GM18873 (cell line): ENCODE results near the gene MMP15.

Source experiments
- ATAC-seq: cut with Tn5 transposase; IDR thresholded peaks from one replicate; pipeline ENCODE4 v1.9.1; 2021; ENCODE audit warnings: mild to moderate bottlenecking, moderate library complexity, moderate number of reproducible peaks; ENCODE audit not compliant: unreplicated experiment, low FRiP score

Gene MMP15

DNA sequence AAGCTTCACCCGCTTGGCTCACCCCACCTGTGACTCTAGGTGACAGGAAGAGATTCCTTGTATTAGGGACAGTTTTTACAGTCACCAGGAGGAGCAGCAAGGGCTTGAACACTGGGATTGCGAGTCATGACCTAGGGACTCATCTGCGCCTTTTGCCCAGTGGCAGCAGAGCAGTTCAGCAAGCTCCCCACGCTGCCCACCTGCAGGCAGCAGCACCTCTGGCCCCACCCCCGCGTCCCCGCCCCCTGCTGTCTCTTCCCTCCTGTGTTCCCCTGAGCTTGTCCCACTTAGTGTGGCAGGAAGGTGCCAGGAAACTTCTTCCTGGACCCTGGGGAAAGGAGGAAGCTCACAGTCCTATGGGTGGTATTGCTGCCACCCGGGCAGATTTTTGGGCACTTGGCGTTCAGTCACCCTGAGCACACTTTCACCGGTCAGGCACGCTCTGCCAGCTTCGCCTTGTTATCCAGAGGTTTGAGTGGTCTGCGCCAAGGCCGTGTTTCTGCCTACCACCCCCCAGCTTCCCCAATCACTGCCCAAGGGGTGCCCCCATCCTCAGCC is 8.7 kb downstream of the MMP15 start:
- no peak for ATAC-seq

DNA sequence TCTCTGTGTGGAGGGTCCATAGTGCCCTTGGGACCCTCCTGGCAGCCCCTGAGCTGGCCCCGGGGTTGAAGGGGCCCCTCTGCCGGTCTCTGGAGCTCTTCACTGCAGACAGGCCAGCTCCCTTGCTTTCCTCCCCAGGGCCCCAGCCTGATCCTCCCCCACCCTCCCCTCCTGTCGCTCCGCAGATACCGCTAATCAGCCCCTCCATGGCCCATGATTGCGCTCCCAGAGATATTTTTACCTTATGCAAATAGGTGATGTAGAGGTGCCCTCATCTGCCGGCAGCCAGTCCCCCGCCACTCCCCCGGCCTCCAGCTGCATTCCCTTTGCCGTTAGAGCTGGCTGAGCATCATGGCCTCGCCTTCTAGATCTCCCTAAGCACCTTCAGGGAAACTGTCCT is 9.2 kb downstream of the MMP15 start:
- ATAC-seq: no peak

DNA sequence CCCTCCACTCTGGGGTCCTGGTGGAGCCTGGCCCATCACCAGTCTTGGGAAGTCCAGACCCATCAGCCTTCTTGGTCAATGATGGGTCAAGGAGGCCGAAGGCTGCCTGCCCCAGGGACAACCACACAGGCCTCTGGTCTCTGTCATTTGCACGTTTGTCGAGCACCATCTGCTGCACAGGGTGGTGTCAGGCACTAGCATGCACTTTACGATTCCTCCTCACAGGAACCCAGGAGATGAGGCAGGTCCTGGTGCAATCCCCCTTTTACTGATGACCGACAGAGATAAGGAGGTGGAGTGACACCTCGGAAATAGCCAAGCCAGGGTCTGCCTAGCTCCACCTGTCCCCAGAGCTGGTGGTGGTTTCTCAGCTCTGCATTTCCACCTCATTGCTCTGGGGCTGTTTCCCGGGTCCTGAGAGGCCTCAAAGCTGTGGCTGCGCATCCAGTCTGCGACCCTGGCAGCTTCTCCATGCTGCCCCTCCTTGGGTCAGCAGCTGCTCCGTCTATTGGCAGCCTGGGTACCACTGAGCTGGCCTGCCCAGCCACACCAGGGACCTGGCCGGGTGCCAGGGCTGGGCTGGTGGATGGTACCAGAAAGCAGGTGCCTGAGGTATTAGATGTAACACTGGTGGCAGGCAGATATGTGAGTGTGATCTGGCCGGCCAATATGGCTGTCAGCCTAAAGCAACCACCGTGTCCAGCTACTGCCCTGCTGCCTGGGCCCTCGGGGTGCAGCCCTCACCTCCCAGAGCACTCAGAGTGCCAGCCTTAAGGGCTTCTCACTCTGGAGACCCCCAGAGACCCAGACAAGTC is 10.0 kb downstream of the MMP15 start:
- no peak for ATAC-seq

DNA sequence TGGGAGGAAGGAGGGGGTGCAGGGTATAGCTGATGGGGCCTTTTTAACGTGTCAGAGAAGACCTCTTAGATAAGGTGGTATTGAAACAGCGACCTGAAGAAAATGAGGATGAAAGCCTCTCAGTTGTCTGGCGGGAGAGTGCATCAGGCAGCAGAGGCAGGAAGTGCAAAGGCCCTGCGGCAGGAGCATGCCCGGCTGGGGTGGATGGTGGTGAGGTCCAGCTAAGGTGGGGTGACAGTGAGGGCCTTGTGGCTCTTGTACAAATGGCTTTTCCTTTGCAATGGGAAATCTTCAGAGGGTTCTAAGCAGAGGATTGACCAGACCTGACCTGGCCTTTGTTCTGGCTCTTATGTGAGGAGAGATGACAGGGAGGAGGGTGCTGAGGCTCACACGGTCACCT is 11.4 kb downstream of the MMP15 start:
- ATAC-seq: no peak

DNA sequence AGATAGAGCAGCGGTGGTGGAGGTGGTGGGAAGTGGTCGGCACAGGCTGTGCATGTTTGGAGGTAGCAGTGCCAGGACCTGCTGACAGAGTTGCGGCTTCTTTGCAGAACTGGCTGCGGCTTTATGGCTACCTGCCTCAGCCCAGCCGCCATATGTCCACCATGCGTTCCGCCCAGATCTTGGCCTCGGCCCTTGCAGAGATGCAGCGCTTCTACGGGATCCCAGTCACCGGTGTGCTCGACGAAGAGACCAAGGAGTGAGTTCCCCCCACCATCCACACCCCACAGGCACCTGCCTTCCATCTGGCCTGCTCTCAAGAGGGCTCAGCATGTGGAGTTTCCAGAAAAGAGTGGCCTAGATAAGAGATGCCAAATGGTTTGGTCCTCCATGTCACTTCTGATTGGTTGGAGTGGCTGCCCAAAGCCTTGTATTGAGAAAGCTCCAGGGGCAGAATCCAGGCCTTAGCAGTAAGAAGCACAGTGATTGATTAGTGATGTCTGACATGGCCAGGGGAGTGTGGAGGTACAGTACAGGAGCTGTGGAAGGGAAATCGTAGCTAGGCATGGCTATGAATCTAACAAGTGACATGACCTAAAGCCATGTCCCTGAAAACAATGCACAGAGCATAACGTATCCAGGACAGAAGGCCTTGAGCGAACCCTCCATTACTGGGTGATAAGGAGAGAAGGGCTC is 12.0 kb downstream of the MMP15 start:
- no peak for ATAC-seq

DNA sequence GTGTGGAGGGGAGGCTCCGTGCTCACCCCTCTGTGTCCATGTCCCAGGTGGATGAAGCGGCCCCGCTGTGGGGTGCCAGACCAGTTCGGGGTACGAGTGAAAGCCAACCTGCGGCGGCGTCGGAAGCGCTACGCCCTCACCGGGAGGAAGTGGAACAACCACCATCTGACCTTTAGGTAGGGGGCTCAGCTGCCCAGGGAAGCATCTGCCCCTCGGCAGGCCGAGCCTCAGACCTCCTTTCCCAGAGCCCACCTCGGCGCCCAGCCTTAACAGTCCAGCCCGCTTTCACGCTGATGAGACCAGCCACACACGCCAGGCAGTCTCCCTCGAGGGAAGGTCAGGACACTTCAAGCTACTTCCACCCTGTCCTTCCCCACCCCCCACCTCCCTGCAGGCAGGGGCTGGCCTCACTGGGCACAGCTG is 12.7 kb downstream of the MMP15 start:
- no peak for ATAC-seq

DNA sequence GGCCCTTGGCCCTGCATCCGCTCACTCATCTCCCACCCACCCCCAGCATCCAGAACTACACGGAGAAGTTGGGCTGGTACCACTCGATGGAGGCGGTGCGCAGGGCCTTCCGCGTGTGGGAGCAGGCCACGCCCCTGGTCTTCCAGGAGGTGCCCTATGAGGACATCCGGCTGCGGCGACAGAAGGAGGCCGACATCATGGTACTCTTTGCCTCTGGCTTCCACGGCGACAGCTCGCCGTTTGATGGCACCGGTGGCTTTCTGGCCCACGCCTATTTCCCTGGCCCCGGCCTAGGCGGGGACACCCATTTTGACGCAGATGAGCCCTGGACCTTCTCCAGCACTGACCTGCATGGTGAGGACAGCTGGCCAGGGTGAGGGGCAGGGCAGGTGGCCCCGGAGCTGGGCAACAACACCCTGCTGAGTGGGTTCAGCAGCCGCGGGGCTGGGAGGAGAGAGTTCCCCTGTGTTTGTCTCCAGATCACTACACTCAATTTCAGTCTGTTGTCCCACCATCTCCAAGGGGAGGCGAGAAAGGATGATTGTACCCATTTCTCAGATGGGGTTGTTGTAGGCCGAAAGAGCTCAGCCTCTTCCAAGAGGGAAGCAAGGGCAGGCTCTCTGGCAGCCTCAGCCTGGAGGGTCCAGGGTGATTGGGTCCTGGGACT is 14.4 kb downstream of the MMP15 start:
- ATAC-seq: no peak

DNA sequence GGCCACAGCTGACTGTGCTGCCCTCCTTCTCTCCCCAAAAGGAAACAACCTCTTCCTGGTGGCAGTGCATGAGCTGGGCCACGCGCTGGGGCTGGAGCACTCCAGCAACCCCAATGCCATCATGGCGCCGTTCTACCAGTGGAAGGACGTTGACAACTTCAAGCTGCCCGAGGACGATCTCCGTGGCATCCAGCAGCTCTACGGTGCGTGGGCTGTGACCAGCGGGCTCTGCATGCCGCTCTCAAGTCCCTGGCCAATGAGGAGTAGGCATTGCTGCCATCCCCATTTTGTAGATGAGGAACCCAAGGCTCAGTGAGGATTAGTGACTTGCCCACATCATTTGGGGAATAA is 14.9 kb downstream of the MMP15 start:
- ATAC-seq: no peak

DNA sequence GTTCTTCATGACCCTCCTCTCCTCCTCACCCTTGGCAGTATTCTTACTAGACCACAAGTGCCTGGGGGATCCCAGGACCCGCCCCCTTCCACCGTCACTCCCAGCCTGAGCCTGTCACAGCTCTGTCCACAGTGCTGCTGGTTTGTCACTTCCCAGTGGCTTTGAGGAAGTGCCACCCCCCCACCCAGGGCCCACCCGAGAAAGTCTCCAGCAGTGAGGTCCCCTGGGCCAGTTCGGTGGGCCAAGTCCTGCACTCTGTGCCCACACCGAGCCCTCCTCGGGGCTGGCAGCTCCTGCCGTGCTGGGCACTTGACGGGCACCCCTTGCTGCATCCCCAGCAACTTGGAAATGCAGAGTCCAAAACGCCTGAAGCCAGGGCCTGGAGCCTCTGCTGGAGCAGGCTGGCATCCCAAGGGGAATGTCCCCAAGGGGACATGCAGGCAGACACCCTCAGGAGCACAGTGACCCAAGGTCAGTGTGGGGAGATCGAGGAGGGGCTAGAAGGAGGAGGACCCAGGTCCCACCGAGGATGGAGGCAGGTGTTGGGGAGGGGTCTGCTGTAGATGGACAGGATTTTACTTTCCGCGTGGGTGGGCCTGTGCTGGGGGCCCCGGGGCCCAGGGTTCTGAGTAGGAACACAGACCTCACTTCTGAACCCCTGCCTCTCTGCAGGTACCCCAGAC is 15.5 kb downstream of the MMP15 start:
- ATAC-seq: no peak

DNA sequence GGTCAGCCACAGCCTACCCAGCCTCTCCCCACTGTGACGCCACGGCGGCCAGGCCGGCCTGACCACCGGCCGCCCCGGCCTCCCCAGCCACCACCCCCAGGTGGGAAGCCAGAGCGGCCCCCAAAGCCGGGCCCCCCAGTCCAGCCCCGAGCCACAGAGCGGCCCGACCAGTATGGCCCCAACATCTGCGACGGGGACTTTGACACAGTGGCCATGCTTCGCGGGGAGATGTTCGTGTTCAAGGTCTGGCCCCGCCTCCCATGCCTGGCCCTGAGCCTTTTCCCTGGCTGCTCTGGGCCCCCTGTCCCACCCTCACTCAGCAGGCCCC is 16.0 kb downstream of the MMP15 start:
- no peak for ATAC-seq

DNA sequence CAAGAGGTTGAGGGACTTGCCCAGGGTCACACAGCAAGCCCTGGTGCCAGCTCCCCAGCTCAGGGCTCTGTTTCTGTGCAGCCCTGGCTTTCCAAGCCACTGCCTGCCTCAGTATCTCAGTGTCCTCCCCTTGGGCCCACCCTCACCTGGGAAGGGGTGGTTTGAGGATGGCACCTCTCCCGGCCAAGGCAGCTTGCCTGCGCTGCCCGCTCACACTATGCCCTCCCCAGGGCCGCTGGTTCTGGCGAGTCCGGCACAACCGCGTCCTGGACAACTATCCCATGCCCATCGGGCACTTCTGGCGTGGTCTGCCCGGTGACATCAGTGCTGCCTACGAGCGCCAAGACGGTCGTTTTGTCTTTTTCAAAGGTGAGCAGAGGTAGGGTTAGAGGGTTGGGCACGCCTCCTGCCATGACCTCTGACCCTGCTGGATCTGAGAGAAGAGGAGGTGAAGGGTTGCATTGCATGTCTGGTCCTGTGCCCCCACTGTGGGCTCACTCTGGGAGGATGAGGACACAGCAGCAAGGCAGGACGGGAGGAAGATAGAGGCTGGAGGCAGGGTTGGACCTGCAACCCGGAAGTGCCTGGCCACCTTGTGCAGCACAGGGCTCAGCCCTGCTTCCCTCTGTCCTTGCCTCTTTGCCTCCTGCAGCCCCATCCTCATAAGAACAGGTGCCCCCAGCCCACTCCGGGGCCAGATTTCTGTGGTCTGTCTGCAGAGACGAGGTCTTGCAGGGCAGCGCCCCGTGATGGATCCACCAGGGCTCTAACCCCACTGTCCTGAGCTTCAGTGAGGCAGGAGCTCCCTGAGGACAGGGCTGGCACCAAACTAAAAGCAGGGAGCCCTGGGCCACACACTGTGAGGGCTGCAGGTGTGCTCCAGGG is 16.7 kb downstream of the MMP15 start:
- no peak for ATAC-seq

DNA sequence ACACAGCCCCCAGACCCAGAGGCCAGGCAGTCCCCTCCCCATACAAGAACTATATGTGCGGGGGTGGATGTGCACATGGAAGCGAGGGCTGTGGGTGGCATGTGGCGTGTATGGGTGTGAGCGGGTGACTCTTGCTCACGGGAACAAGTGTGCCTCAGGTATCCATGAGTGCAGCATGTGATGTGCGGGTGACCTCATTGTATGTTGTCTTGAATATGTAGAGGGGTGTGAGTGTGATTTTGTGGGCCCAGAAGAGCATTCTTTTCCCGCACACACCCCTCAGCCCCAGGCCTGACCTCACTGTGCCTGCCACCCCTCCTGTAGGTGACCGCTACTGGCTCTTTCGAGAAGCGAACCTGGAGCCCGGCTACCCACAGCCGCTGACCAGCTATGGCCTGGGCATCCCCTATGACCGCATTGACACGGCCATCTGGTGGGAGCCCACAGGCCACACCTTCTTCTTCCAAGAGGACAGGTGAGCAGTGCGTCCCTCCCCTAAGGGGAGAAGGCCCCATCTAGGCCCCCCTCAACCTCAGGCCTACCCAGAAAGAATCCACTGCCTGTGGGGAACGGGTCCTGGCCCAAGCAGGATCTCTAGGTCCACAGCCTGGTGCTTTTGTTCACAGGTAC is 17.4 kb downstream of the MMP15 start:
- ATAC-seq: no peak

DNA sequence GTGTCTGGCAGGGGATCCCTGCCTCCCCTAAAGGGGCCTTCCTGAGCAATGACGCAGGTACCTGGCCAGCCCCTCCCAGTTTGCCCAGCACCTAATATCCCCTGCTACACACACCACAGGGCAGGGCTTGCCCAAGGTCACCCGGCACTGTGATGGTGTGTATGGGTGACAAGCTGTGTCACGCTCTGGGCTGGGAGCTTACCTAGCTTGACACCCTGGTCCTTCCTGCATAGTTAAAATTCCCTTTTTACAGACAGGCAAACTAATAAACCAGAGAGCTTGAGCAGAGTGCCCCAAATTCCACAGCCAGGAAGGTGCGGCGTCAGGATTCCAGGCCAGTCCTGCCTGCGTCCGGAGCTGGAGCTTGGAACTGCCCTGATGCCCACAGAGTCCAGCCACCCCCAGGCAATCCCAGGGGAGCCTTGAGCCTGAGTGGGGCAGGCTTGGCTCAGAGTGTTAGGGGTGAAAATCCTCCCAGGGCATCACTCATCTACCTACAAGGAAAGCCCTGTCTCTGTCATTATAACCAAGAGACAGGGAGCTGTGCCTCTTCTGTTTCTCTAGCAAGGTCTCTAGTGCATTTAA is 18.1 kb downstream of the MMP15 start:
- no peak for ATAC-seq

DNA sequence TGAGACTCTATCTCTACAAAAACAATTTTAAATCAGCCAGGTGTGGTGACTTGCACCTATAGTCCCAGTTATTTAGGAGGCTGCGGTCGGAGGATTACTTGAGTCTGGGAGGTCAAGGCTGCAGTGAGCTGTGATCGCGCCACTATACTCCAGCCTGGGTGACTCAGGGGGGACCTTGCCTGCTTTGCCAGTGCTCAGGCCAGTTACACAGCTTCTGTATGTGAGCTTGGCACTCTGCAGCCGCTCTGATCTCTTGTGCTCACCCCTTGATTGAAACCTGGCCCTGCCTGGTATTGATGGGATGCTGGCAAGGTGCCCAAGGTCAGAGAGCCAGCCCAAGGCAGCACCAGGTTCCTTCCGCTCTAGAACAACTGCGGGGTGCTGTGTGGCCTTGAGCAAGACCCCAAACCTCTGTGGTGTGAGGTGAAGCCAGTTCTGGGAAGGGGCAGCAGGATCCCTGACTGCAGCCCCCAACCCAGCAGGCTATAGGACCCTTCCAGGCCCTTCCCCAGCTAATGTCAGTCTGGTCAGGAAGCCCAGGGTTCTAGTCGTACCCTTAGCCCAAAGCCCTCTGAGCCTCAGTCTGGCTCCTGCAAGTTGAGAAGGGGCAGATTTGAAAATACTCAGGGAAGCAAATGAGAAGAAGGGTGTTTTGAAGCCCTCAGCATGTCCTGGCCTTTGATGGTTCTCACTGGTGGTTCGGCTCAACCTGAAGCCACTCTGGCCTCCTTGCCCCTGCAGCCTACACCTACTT is 18.9 kb downstream of the MMP15 start:
- no peak for ATAC-seq

DNA sequence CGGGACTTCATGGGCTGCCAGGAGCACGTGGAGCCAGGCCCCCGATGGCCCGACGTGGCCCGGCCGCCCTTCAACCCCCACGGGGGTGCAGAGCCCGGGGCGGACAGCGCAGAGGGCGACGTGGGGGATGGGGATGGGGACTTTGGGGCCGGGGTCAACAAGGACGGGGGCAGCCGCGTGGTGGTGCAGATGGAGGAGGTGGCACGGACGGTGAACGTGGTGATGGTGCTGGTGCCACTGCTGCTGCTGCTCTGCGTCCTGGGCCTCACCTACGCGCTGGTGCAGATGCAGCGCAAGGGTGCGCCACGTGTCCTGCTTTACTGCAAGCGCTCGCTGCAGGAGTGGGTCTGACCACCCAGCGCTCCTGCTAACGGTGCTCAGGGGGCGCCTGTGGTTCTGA is 19.5 kb downstream of the MMP15 start:
- ATAC-seq: no peak

DNA sequence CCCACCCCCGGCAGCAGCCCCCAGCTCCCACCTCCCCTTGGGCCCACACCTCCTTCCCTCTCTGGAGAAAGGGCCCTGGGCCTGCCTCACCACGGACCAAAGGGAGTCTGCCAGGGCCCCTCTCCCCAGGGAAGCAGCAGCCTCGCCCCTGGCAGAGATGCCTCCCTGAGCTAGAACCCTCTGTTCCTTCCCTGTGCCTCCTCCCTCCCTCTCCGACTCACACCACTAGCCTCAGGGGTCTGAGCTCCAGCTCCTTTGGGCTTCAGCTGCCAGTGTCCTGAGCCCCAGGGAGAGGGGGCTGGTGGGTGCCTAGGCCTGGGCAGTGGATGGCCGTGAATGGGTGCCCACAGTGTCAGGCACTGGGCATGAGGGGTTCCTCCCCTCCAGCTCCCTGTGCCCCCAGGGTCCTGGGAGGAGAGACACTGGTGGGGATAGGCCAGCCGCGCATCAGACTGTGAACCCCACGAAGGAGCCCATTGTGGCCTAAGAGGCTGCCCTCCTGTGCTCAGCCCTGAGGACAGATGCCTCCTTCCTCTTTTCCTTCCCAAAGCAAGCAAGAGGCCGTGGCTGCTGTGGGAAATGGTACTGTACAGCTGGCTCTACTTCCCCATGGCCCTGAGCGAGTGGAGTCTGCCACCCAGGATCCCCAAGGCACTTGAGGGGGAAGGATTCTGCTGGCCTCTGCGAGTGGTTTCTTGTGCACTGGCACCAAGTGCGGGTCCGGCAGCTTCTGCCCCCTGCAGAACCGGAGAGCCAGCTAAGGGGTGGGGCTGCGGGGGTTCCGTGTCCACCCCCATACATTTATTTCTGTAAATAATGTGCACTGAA is 20.7 kb downstream of the MMP15 start:
- ATAC-seq: no peak

DNA sequence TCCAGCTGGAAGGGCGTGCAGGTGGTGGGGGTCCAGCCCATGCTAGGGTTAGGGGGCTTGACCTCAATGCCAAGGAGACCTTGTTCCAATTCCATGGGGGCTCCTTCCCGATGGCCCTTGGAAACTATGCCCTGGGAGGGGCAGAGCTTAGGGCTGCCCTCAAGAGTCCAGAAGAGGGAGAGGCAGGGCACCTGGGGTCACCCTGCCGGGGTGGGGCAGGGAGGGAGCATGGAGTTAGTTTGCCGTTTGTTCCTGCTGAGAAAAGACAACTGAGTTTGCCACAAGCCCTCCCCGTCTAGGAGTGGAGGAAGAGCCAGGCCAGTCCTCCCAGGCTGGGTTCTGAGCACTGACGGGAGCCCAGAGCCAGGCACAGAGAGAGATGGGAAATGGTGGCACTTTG is 21.4 kb downstream of the MMP15 start:
- ATAC-seq: no peak
